Measurements from ENCODE around the gene AKAP12.

AKAP12 gene

GRCh38 chr6:151254451-151255081 lies 14.8 kb downstream of the AKAP12 start:
- Histone ChIP-seq H3K4me2 (no peak overlapping the region), H3K4me3 (IDR thresholded peaks at IDR 0.05; ENCODE audit: insufficient read depth, low read depth, low read length) (no peak overlapping the region), H3K36me3 (ENCODE audit: insufficient read depth) (no peaks in the 10 kb centered on the region), H3K79me2 (ENCODE audit: insufficient read depth, low read depth) (no peaks in the 10 kb centered on the region), H3K4me1 (ENCODE audit: low read depth, poor library complexity, severe bottlenecking) (no peaks in the 10 kb centered on the region), H3K27ac (no peak overlapping the region), H4K20me1 (ENCODE audit: insufficient read depth) (no peaks in the 10 kb centered on the region), H3K9ac (no peak overlapping the region), H2AFZ (ENCODE audit: low read depth) (no peak overlapping the region), H3K27me3 (ENCODE audit: insufficient read depth, low read depth) (no peaks in the 10 kb centered on the region)
- TF ChIP-seq CTCF (conservative IDR thresholded peaks at IDR 0.05; ENCODE audit: low read depth, low read length), result no peak

- Histone ChIP-seq H3K4me3 (IDR thresholded peaks at IDR 0.05; ENCODE audit: insufficient read depth, low read depth, low read length) (no peak overlapping the region), H3K4me2 (no peak overlapping the region), H3K9ac (no peak overlapping the region), H4K20me1 (ENCODE audit: insufficient read depth) (no peaks in the 10 kb centered on the region), H3K4me1 (ENCODE audit: low read depth, poor library complexity, severe bottlenecking) (no peaks in the 10 kb centered on the region), H3K27ac (no peak overlapping the region), H3K36me3 (ENCODE audit: insufficient read depth) (no peaks in the 10 kb centered on the region), H3K27me3 (ENCODE audit: insufficient read depth, low read depth) (no peaks in the 10 kb centered on the region), H3K79me2 (ENCODE audit: insufficient read depth, low read depth) (no peaks in the 10 kb centered on the region), H2AFZ (ENCODE audit: low read depth) (no peak overlapping the region)
- no peak for TF ChIP-seq CTCF (conservative IDR thresholded peaks at IDR 0.05; ENCODE audit: low read depth, low read length)
These were observed 16.0 kb downstream of the AKAP12 start for GRCh38 chr6:151255811-151256210.

- H3K79me2 ChIP-seq (ENCODE audit: insufficient read depth, low read depth), result no peaks in the 10 kb centered on the region
- H2AFZ ChIP-seq (ENCODE audit: low read depth), result no peak overlapping the region
- no peak for TF ChIP-seq CTCF (conservative IDR thresholded peaks at IDR 0.05; ENCODE audit: low read depth, low read length)
These were observed 18.2 kb downstream of the AKAP12 start for GRCh38 chr6:151257985-151258445.

GRCh38 chr6:151260205-151260604 lies 20.4 kb downstream of the AKAP12 start:
- Histone ChIP-seq H3K4me2 (no peak overlapping the region), H3K4me3 (IDR thresholded peaks at IDR 0.05; ENCODE audit: insufficient read depth, low read depth, low read length) (no peak overlapping the region), H3K36me3 (ENCODE audit: insufficient read depth) (no peaks in the 10 kb centered on the region), H3K27ac (no peak overlapping the region), H3K4me1 (ENCODE audit: low read depth, poor library complexity, severe bottlenecking) (no peaks in the 10 kb centered on the region), H3K27me3 (ENCODE audit: insufficient read depth, low read depth) (no peaks in the 10 kb centered on the region), H3K79me2 (ENCODE audit: insufficient read depth, low read depth) (no peaks in the 10 kb centered on the region), H2AFZ (ENCODE audit: low read depth) (no peak overlapping the region), H3K9ac (no peak overlapping the region), H4K20me1 (ENCODE audit: insufficient read depth) (no peaks in the 10 kb centered on the region)
- no peak for TF ChIP-seq CTCF (conservative IDR thresholded peaks at IDR 0.05; ENCODE audit: low read depth, low read length)

More at GRCh38 chr6:151257985-151258445, 18.2 kb downstream of the AKAP12 start:
- Histone ChIP-seq H3K36me3 (ENCODE audit: insufficient read depth) (no peaks in the 10 kb centered on the region), H3K4me1 (ENCODE audit: low read depth, poor library complexity, severe bottlenecking) (no peaks in the 10 kb centered on the region), H3K9ac (no peak overlapping the region), H3K4me2 (no peak overlapping the region), H3K27me3 (ENCODE audit: insufficient read depth, low read depth) (no peaks in the 10 kb centered on the region), H3K27ac (no peak overlapping the region), H4K20me1 (ENCODE audit: insufficient read depth) (no peaks in the 10 kb centered on the region), H3K4me3 (IDR thresholded peaks at IDR 0.05; ENCODE audit: insufficient read depth, low read depth, low read length) (no peak overlapping the region)
